Spinal cord (tissue), 10 donors: ENCODE measurements around the gene HIF3A. TPM values are rescaled to one million over a fixed set of nuclear protein-coding genes. Genes with fewer than 3 reads are reported as not detected.
A peak's percentile ranks its signal among the peaks of the same experiment; 100 is the strongest.

Source experiments
- DNase-seq, 6 donors: peaks; one replicate each; pipeline versions ENCODE4 v3.0.0 to v3.0.0-alpha.2; 2013 to 2015; ENCODE audit warnings: low spot score in 6 of 6, low read depth in 4 of 6
- H3K27ac ChIP-seq: one replicate; pipeline ENCODE4 v1.5.1; 2013; ENCODE audit warnings: low read depth, low read length, control low read depth
- H3K27me3 ChIP-seq: one replicate; pipeline ENCODE4 v1.6.1; 2013; ENCODE audit warnings: low read length; ENCODE audit not compliant: control insufficient read depth, insufficient read depth
- H3K36me3 ChIP-seq: one replicate; pipeline ENCODE4 v1.6.1; 2013; ENCODE audit warnings: low read length; ENCODE audit not compliant: control insufficient read depth, insufficient read depth
- H3K4me1 ChIP-seq: one replicate; pipeline ENCODE4 v1.6.1; 2013; ENCODE audit warnings: low read length; ENCODE audit not compliant: control insufficient read depth, insufficient read depth
- H3K4me3 ChIP-seq: one replicate; pipeline ENCODE4 v1.5.1; 2013; ENCODE audit warnings: low read depth, low read length, control low read depth
- H3K9me3 ChIP-seq: one replicate; pipeline ENCODE4 v1.6.1; 2013; ENCODE audit warnings: low read length; ENCODE audit not compliant: control insufficient read depth, insufficient read depth
- WGBS: methylation state at CpG from one replicate; pipeline ENCODE4 v1.1.5; 2013; ENCODE audit warnings: missing lambda C conversion rate; ENCODE audit not compliant: insufficient coverage; 5-methylcytosine and 5-hydroxymethylcytosine counted together
- polyA plus RNA-seq, 2 donors: library from polyadenylated mRNA; unstranded; fragments of 120-200 nt; gene quantifications; one replicate each; pipeline ENCODE4 v1.2.1, GENCODE V29; 2013; ENCODE audit not compliant: insufficient read length in 2 of 2
- total RNA-seq, 2 donors: library from RNA; depleted of rRNA in 1 of 2; stranded (reverse); fragments of 120-200 nt in 1 of 2; fragments of >200 nt in 1 of 2; gene quantifications; one replicate each; pipeline versions ENCODE4 v1.2.3 to v1.2.4, GENCODE V29; 2013 to 2014
- donor health status: healthy.

HIF3A gene
- total and polyA plus RNA-seq, 4 donors: 16.9 to 93.8 (median 42.6) TPM

DNA sequence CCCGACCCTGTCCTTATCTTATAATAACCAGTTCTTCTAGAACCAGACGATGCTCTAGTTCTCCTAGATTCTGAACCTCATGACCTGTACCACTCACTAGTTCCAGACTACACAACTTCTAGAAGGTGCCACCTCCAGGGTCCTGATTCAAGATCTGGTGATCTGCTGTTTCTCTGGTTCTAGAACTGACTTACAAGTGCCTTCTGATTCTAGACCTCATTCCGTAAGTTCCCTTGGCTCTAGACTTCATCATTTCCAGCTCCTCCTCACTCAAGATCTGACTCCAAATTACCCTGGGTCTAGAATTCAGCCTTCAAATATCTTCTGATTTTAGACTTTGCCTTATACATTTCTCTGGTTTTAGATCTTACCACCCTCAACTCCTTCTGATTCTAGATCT, 45.1 kb downstream of the HIF3A start:
- no peaks in the 10 kb centered on the region for H3K27me3 ChIP-seq
- no peak for DNase-seq
- WGBS: 100% methylated on average over 3 of the region's 3 CpGs
- H3K4me3 ChIP-seq: no peak overlapping the region
- no peaks in the 10 kb centered on the region for H3K9me3 ChIP-seq
- peaks cover 27% of the 10 kb centered on the region for H3K36me3 ChIP-seq
- peaks cover 3% of the 10 kb centered on the region for H3K4me1 ChIP-seq
- H3K27ac ChIP-seq: no peak overlapping the region

- Histone ChIP-seq H3K4me1 (peaks cover 22% of the 10 kb centered on the region), H3K9me3 (no peaks in the 10 kb centered on the region), H3K27me3 (no peaks in the 10 kb centered on the region), H3K36me3 (peaks cover 22% of the 10 kb centered on the region), H3K4me3 (no peak overlapping the region), H3K27ac (no peak overlapping the region)
- no CpG with 5 or more reads among the region's 1 CpG for WGBS
- no peak for DNase-seq
Observed at GRCh38 chr19:46344363-46344762, 47.5 kb downstream of the HIF3A start.

GRCh38 chr19:46345157-46345556, 48.3 kb downstream of the HIF3A start:
- no peaks in the 10 kb centered on the region for H3K27me3 ChIP-seq
- no peak overlapping the region for H3K4me3 ChIP-seq
- peaks cover 17% of the 10 kb centered on the region for H3K36me3 ChIP-seq
- no peaks in the 10 kb centered on the region for H3K9me3 ChIP-seq
- no peak for DNase-seq
- H3K27ac ChIP-seq: no peak overlapping the region
- H3K4me1 ChIP-seq: peaks cover 30% of the 10 kb centered on the region
- no CpG with 5 or more reads among the region's 5 CpGs for WGBS

DNA sequence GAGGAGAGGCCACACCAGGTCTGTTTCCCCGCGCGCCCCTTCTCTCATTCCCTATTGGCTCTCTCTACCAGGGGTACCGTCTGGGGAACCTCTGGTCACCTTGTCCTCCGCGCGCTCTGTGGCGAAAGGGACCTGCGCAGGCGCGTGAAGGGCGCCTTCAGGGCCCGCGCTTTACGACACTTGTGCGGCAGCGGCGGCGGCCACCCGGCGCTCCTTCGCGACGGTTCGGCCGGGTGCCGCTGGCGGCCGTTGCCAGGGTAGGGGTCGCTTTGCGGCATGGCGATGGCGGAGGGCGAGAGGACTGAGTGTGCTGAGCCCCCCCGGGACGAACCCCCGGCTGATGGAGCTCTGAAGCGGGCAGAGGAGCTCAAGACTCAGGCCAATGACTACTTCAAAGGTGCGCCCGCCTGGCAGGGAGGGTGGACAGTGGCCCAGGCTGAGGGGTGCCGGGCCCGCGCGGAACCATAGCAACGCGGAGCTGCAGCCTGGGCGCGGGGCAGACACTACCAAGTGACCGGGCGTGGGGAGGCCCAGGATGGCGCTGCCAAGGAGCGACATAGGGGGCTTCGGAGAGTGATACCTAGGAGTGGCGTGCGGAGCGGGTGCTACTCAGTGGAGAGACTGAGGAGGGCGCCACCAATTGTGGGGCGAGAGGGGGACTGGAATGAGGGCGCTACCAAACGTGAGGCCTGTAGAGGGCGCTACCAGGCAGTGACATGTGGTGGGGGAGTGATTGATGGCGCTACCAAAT, 50.2 kb downstream of the HIF3A start, which contains the start of gene PPP5C:
Gene PPP5C (plus strand): TSS at position 267 of the 751 bp plus-strand sequence. CDS start 10 bp downstream, at position 277.
- WGBS: 0% methylated on average over 62 of the region's 62 CpGs
- H3K27ac ChIP-seq: peak within 1 kb of the TSS; percentile 89
- peak; percentile 81 to 98 (median 86) for DNase-seq
- H3K36me3 ChIP-seq: peaks cover 27% of the 10 kb centered on the region
- peak within 1 kb of the TSS; percentile 100 for H3K4me3 ChIP-seq
- H3K4me1 ChIP-seq: peaks cover 48% of the 10 kb centered on the region
- no peaks in the 10 kb centered on the region for H3K27me3 ChIP-seq
- H3K9me3 ChIP-seq: no peaks in the 10 kb centered on the region

DNA sequence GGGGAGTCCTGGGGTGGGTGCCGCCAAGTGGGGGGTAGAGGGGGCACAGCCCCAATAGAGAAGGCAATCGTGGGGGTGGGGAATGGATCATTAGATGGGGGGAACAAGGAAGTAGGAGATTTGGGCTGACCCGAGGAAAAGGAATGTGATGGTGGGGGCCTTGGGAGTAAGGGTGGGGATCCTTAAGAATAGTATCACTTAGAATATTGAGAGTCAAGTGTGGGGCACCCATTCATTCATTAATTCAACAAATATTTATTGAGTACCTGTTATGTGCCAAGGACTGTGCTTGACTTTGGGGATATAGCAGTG, 50.7 kb downstream of the HIF3A start:
- H3K4me3 ChIP-seq: peak overlapping the region; percentile 100
- H3K36me3 ChIP-seq: peaks cover 33% of the 10 kb centered on the region
- no peaks in the 10 kb centered on the region for H3K9me3 ChIP-seq
- no peaks in the 10 kb centered on the region for H3K27me3 ChIP-seq
- peaks cover 52% of the 10 kb centered on the region for H3K4me1 ChIP-seq
- 10% methylated on average over 2 of the region's 3 CpGs for WGBS
- peak overlapping the region; percentile 88 for H3K27ac ChIP-seq
- DNase-seq: no peak

DNA sequence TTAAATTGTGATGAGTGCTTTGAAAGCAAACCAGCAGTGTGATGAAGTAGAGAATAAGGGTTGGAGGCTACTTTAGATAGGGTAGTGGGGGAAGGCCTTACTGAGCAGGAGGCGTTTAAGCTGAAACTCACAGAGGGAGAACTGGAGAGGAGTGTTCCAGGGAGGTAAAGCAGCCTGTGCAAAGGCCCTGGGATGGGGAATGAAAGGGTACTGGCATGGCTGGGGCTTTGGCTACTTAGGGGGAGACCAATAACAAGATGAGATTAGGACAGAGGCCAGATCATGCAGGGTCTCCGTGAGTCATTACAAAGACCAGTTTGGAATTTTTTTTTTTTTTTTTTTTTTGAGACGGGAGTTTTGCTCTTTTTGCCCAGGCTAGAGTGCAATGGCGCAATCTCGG, 51.1 kb downstream of the HIF3A start:
- Histone ChIP-seq H3K4me1 (peaks cover 52% of the 10 kb centered on the region), H3K36me3 (peaks cover 37% of the 10 kb centered on the region), H3K27ac (no peak overlapping the region), H3K9me3 (no peaks in the 10 kb centered on the region), H3K4me3 (no peak overlapping the region), H3K27me3 (no peaks in the 10 kb centered on the region)
- no peak for DNase-seq
- WGBS: 74% methylated on average over 4 of the region's 5 CpGs

- Histone ChIP-seq H3K4me3 (no peak overlapping the region), H3K4me1 (peaks cover 52% of the 10 kb centered on the region)
- no peak for DNase-seq
Observed at GRCh38 chr19:46349311-46349993, 52.6 kb downstream of the HIF3A start.

GRCh38 chr19:46350029-46350757, 53.4 kb downstream of the HIF3A start:
- Histone ChIP-seq H3K27me3 (no peaks in the 10 kb centered on the region), H3K4me1 (peaks cover 52% of the 10 kb centered on the region), H3K4me3 (no peak overlapping the region), H3K36me3 (peaks cover 59% of the 10 kb centered on the region), H3K27ac (no peak overlapping the region), H3K9me3 (no peaks in the 10 kb centered on the region)
- DNase-seq: peak in 2 of 6 donors; percentile 5 to 16
- WGBS: 47% methylated on average over 8 of the region's 8 CpGs

More at GRCh38 chr19:46349311-46349993, 52.6 kb downstream of the HIF3A start:
- 87% methylated on average over 11 of the region's 11 CpGs for WGBS
- no peaks in the 10 kb centered on the region for H3K27me3 ChIP-seq
- H3K27ac ChIP-seq: no peak overlapping the region
- peaks cover 52% of the 10 kb centered on the region for H3K36me3 ChIP-seq
- H3K9me3 ChIP-seq: no peaks in the 10 kb centered on the region

DNA sequence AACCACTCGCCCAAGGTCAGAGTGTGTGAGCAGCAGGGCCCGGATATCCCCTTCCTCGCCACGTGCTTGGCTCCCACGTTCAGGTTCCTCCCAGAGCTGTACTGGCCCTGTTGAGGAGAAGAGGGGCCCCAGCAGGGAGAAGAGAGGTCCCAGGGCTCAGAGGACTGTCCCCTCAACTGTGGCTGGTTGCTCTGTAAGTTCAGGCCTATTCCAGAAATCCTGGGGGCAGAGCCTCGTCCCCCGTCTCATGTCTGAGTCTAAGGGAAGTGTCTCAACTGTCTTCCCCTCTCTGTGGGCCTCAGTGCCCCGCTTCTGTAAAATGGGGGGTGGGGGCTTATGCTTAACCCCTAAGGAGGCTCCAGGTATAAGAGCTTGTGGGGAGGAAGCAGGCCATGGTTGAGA, 53.9 kb downstream of the HIF3A start:
- no peak for DNase-seq
- 46% methylated on average over 4 of the region's 8 CpGs for WGBS

More for the DNA sequence above, 53.9 kb downstream of the HIF3A start:
- Histone ChIP-seq H3K4me3 (no peak overlapping the region), H3K27me3 (no peaks in the 10 kb centered on the region), H3K9me3 (no peaks in the 10 kb centered on the region), H3K36me3 (peaks cover 65% of the 10 kb centered on the region), H3K27ac (no peak overlapping the region), H3K4me1 (peaks cover 52% of the 10 kb centered on the region)
